A549 (cell line): ENCODE results near the gene DOP1A.

Experiments
- CBX8 ChIP-seq: fragments of 200-600 bp; sonication (generic); IDR thresholded peaks from 2 replicates; pipeline ENCODE4 v1.6.1; 2016
- CEBPB ChIP-seq, 2 experiments: fragments of >200 bp in 1 of 2; sonication (Bioruptor Twin) in 1 of 2; formaldehyde crosslinking in 1 of 2; IDR thresholded peaks; 2 replicates each; pipeline ENCODE4 v1.6.1; 2012 to 2016
- CTCF ChIP-seq: fragments of >200 bp; sonication (Bioruptor Twin); formaldehyde crosslinking; IDR thresholded peaks from 3 replicates; pipeline ENCODE4 v1.5.1; 2016
- FOSL2 ChIP-seq, 2 experiments: fragments of 450-650 bp in 1 of 2; fragments of >200 bp in 1 of 2; sonication (Bioruptor Twin) in 1 of 2; formaldehyde crosslinking; IDR thresholded peaks; 2 replicates each; pipeline versions ENCODE4 v1.5.0 to v1.6.1; 2016 to 2020; ENCODE audit warnings: mild to moderate bottlenecking in 1 of 2, moderate library complexity in 1 of 2
- HOXB5 ChIP-seq: fragments of 250-450 bp; sonication (Bioruptor Pico); IDR thresholded peaks from 2 replicates; pipeline ENCODE4 v1.5.0; 2020; ENCODE audit warnings: mild to moderate bottlenecking, moderate library complexity
- MAFK ChIP-seq: fragments of 450-650 bp; IDR thresholded peaks from 2 replicates; pipeline ENCODE4 v1.6.1; 2014; ENCODE audit not compliant: partially characterized antibody
- MAX ChIP-seq: IDR thresholded peaks from 2 replicates; pipeline ENCODE4 v1.6.1; 2012
- NFE2L2 ChIP-seq: fragments of 150-350 bp; conservative IDR thresholded peaks from 2 replicates; pipeline ENCODE4 v1.6.1; 2014; ENCODE audit warnings: low read length
- POLR2A ChIP-seq: IDR thresholded peaks from 2 replicates; pipeline ENCODE4 v1.6.1; 2012; ENCODE audit warnings: mild to moderate bottlenecking, low read length
- RCOR1 ChIP-seq: fragments of 150-350 bp; IDR thresholded peaks from 2 replicates; pipeline ENCODE4 v1.6.1; 2014; ENCODE audit warnings: antibody characterized with exemption, low read length, low read depth
- RFX5 ChIP-seq: fragments of 450-650 bp; IDR thresholded peaks from 2 replicates; pipeline ENCODE4 v1.7.1; 2014; ENCODE audit warnings: antibody characterized with exemption, mild to moderate bottlenecking, moderate library complexity
- USF2 ChIP-seq: fragments of 450-650 bp; IDR thresholded peaks from 2 replicates; pipeline ENCODE4 v1.6.1; 2014; ENCODE audit warnings: antibody characterized with exemption

- TF ChIP-seq CTCF (no peak), USF2 (no peak), RFX5 (no peak), FOSL2 (IDR thresholded peaks at IDR 0.05) (no peak), FOSL2 (CRISPR knock-in tag; IDR thresholded peaks at IDR 0.05) (no peak), POLR2A (no peak), NFE2L2 (no peak), MAX (no peak), RCOR1 (no peak), CBX8 (no peak), CEBPB (IDR thresholded peaks at IDR 0.05) (no peak), HOXB5 (CRISPR knock-in tag) (no peak), MAFK (no peak)
Observed at GRCh38 chr6:83053678-83054077, 13.8 kb upstream of the DOP1A start.
